ENCODE results near the gene RPS6KA5.

RPS6KA5 gene

DNA sequence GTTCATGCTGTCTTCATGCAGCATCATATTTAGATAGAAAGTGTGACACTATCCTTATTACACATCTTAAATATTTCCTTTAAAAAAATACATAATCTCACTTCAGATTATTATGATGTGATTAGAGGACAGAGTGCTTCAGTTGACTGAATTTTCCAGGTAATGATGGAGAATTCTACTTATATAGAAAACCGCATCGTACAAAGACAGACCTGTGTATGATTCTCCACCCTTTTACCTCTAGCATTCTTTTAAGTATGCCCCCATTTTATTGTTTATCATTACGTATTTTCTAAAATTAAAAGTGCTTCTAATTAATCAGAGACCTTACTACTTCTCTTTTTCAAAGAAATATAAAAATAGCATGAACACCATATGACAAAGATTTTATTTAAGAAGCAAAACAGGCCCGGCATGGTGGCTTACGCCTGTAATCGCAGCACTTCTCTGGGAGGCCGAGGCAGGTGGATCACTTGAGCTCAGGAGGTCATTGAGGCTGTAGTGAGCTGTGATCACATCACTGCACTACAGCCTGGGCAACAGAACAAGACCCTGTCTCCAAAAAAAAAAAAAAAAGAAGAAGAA is 13.9 kb downstream of the RPS6KA5 start:
- TF ChIP-seq, protein P1, sequence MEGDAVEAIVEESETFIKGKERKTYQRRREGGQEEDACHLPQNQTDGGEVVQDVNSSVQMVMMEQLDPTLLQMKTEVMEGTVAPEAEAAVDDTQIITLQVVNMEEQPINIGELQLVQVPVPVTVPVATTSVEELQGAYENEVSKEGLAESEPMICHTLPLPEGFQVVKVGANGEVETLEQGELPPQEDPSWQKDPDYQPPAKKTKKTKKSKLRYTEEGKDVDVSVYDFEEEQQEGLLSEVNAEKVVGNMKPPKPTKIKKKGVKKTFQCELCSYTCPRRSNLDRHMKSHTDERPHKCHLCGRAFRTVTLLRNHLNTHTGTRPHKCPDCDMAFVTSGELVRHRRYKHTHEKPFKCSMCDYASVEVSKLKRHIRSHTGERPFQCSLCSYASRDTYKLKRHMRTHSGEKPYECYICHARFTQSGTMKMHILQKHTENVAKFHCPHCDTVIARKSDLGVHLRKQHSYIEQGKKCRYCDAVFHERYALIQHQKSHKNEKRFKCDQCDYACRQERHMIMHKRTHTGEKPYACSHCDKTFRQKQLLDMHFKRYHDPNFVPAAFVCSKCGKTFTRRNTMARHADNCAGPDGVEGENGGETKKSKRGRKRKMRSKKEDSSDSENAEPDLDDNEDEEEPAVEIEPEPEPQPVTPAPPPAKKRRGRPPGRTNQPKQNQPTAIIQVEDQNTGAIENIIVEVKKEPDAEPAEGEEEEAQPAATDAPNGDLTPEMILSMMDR (IDR thresholded peaks at IDR 0.05; ENCODE audit: low read length) = no peak
- TF ChIP-seq EZH2 (IDR thresholded peaks at IDR 0.05; ENCODE audit: borderline replicate concordance, low read length) = no peak
- H3K27ac ChIP-seq (ENCODE audit: low read depth, low read length, poor library complexity, severe bottlenecking) = no peak overlapping the region

DNA sequence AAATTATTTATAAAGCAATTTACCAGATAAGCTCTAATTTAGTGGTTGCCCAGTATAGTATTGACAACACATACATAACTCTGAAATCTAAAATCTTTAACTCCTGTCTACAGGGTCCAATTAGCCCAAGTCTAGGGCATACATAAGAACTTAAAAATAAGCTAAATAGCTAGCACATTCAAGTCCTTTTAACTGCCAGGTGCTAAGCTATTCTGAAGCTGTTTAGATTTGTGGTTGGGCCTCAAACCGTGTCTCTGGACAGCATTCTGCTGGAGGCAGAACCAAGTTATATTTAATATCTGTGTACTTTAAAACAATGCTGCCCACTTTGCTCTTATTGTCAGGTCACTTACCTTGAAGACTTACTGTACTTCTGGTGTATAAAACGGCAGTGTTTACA is 19.0 kb downstream of the RPS6KA5 start:
- no peak for TF ChIP-seq EZH2 (IDR thresholded peaks at IDR 0.05; ENCODE audit: borderline replicate concordance, low read length)
- TF ChIP-seq, protein P1 (IDR thresholded peaks at IDR 0.05; ENCODE audit: low read length) = no peak
- peak overlapping the region; percentile 31 for H3K27ac ChIP-seq (ENCODE audit: low read depth, low read length, poor library complexity, severe bottlenecking)
- H3K9me3 ChIP-seq (ENCODE audit: low read length) = no peaks in the 10 kb centered on the region
- no peak overlapping the region for H3K4me2 ChIP-seq (ENCODE audit: low read length)
- H3K9ac ChIP-seq (ENCODE audit: low read length) = peak overlapping the region; percentile 20; the same call in 1 of the 2 replicates
- no peaks in the 10 kb centered on the region for H3K9me2 ChIP-seq (ENCODE audit: low read depth, low read length)
- no peaks in the 10 kb centered on the region for H4K20me1 ChIP-seq (ENCODE audit: insufficient read depth, low read length)
- peaks cover 17% of the 10 kb centered on the region for H3K4me1 ChIP-seq (ENCODE audit: insufficient read depth, low read length, severe bottlenecking)
- H3K4me3 ChIP-seq (ENCODE audit: low read depth, low read length, poor library complexity, severe bottlenecking) = no peak overlapping the region
- H3K36me3 ChIP-seq (ENCODE audit: insufficient read depth, low read length) = no peaks in the 10 kb centered on the region
- no peaks in the 10 kb centered on the region for H3K79me2 ChIP-seq (ENCODE audit: insufficient read depth, low read length)
- no peak overlapping the region for H2AFZ ChIP-seq (ENCODE audit: low read length)
- H3F3A ChIP-seq (ENCODE audit: insufficient read depth, low read length) = no peaks in the 10 kb centered on the region
- no peaks in the 10 kb centered on the region for H3K27me3 ChIP-seq (ENCODE audit: insufficient read depth, low read length)

More for the DNA sequence above, 13.9 kb downstream of the RPS6KA5 start:
- H3K4me3 ChIP-seq (ENCODE audit: low read depth, low read length, poor library complexity, severe bottlenecking) = no peak overlapping the region
- H3K4me1 ChIP-seq (ENCODE audit: insufficient read depth, low read length, severe bottlenecking) = peaks cover 26% of the 10 kb centered on the region
- H3K9me3 ChIP-seq (ENCODE audit: low read length) = no peaks in the 10 kb centered on the region
- no peak overlapping the region for H3K4me2 ChIP-seq (ENCODE audit: low read length)
- H4K20me1 ChIP-seq (ENCODE audit: insufficient read depth, low read length) = no peaks in the 10 kb centered on the region
- H3K9ac ChIP-seq (ENCODE audit: low read length) = no peak overlapping the region
- no peaks in the 10 kb centered on the region for H3F3A ChIP-seq (ENCODE audit: insufficient read depth, low read length)
- no peaks in the 10 kb centered on the region for H3K27me3 ChIP-seq (ENCODE audit: insufficient read depth, low read length)
- H3K9me2 ChIP-seq (ENCODE audit: low read depth, low read length) = no peaks in the 10 kb centered on the region
- no peaks in the 10 kb centered on the region for H3K36me3 ChIP-seq (ENCODE audit: insufficient read depth, low read length)
- no peak overlapping the region for H2AFZ ChIP-seq (ENCODE audit: low read length)
- no peaks in the 10 kb centered on the region for H3K79me2 ChIP-seq (ENCODE audit: insufficient read depth, low read length)

DNA sequence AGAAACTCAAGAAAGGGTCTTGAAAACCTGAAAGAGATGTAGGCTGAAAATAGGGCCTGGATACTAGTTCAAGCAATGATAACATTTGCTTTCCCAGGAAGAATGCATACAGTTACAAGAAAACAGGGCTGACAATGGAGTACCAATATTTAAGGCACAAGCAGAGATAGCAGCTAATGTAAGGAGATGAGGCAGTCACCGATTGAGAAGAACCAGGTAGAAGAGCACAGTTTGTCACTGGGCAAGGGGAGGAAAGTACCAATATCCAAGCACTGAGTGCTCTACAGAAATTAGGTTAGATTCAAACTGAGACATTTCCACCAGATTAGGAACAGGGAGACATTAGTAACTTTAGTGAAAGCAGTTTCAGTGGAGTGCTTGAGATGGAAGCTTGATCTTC is 19.9 kb downstream of the RPS6KA5 start:
- H3K4me2 ChIP-seq (ENCODE audit: low read length) = no peak overlapping the region

More for the DNA sequence above, 19.9 kb downstream of the RPS6KA5 start:
- Histone ChIP-seq H3K36me3 (ENCODE audit: insufficient read depth, low read length) (no peaks in the 10 kb centered on the region), H3F3A (ENCODE audit: insufficient read depth, low read length) (no peaks in the 10 kb centered on the region), H3K27me3 (ENCODE audit: insufficient read depth, low read length) (no peaks in the 10 kb centered on the region), H3K4me3 (ENCODE audit: low read depth, low read length, poor library complexity, severe bottlenecking) (no peak overlapping the region), H3K9me3 (ENCODE audit: low read length) (no peaks in the 10 kb centered on the region), H4K20me1 (ENCODE audit: insufficient read depth, low read length) (no peaks in the 10 kb centered on the region), H3K27ac (ENCODE audit: low read depth, low read length, poor library complexity, severe bottlenecking) (no peak overlapping the region), H3K4me1 (ENCODE audit: insufficient read depth, low read length, severe bottlenecking) (peaks cover 12% of the 10 kb centered on the region), H2AFZ (ENCODE audit: low read length) (no peak overlapping the region), H3K9ac (ENCODE audit: low read length) (no peak overlapping the region), H3K79me2 (ENCODE audit: insufficient read depth, low read length) (no peaks in the 10 kb centered on the region), H3K9me2 (ENCODE audit: low read depth, low read length) (no peaks in the 10 kb centered on the region)
- TF ChIP-seq, protein P1 (IDR thresholded peaks at IDR 0.05; ENCODE audit: low read length) = no peak
- TF ChIP-seq EZH2 (IDR thresholded peaks at IDR 0.05; ENCODE audit: borderline replicate concordance, low read length) = no peak
